GM23338 (cell line): ENCODE results near the gene MYLK. TPM values are rescaled to one million over a fixed set of nuclear protein-coding genes. Genes with fewer than 3 reads are reported as not detected.

Source experiments
- ATAC-seq: fragments of 200-7000 bp; cut with Tn5 transposase; 3 replicates; pipeline ENCODE4 v1.9.1; 2020
- DNase-seq: peaks from one replicate; pipeline ENCODE4 v3.0.0-alpha.2; 2015; ENCODE audit warnings: low spot score
- H2AFZ ChIP-seq: fragments of 200-600 bp; sonication (generic); 2 replicates; pipeline ENCODE4 v1.8.0; 2016; ENCODE audit warnings: antibody characterized with exemption, mild to moderate bottlenecking, moderate library complexity
- H3F3A ChIP-seq: fragments of 200-600 bp; sonication (generic); replicated peaks from 2 replicates; pipeline ENCODE4 v1.8.0; 2017; ENCODE audit warnings: antibody characterized with exemption, mixed run types, low read depth
- H3K27ac ChIP-seq: fragments of 200-600 bp; sonication (generic); 2 replicates; pipeline ENCODE4 v1.6.1; 2016; ENCODE audit warnings: low read depth
- H3K27me3 ChIP-seq: fragments of 200-600 bp; sonication (generic); 2 replicates; pipeline ENCODE4 v1.8.0; 2016; ENCODE audit warnings: mild to moderate bottlenecking, mixed run types, moderate library complexity; ENCODE audit not compliant: insufficient read depth
- H3K36me3 ChIP-seq: fragments of 200-600 bp; sonication (generic); 2 replicates; pipeline ENCODE4 v1.8.0; 2016; ENCODE audit warnings: mild to moderate bottlenecking; ENCODE audit not compliant: insufficient read depth
- H3K4me1 ChIP-seq: fragments of 200-600 bp; sonication (generic); 2 replicates; pipeline ENCODE4 v1.8.0; 2016; ENCODE audit warnings: mild to moderate bottlenecking, moderate library complexity; ENCODE audit not compliant: insufficient read depth
- H3K4me2 ChIP-seq: fragments of 200-600 bp; sonication (generic); 2 replicates; pipeline ENCODE4 v1.7.1; 2017; ENCODE audit warnings: mixed run types
- H3K4me3 ChIP-seq: fragments of 200-600 bp; sonication (generic); 2 replicates; pipeline ENCODE4 v1.6.1; 2016; ENCODE audit warnings: mixed run types
- H3K79me2 ChIP-seq: fragments of 200-600 bp; sonication (generic); replicated peaks from 2 replicates; pipeline ENCODE4 v1.8.0; 2017; ENCODE audit warnings: mild to moderate bottlenecking; ENCODE audit not compliant: insufficient read depth
- H3K9me2 ChIP-seq: fragments of 200-600 bp; sonication (generic); 2 replicates; pipeline ENCODE4 v1.8.0; 2017; ENCODE audit not compliant: insufficient read depth
- H4K20me1 ChIP-seq: fragments of 200-600 bp; sonication (generic); replicated peaks from 2 replicates; pipeline ENCODE4 v1.8.0; 2017; ENCODE audit warnings: mild to moderate bottlenecking; ENCODE audit not compliant: insufficient read depth
- H3K27ac Mint-ChIP-seq: 2 replicates; pipeline ENCODE4 v1.8.0; 2020; ENCODE audit warnings: inconsistent platforms, mild to moderate bottlenecking, moderate library complexity, mixed read lengths
- H3K27me3 Mint-ChIP-seq: 3 replicates; pipeline ENCODE4 v1.8.0; 2022; ENCODE audit warnings: low read depth, mild to moderate bottlenecking, moderate library complexity, mixed read lengths, inconsistent platforms; ENCODE audit not compliant: insufficient read depth, poor library complexity
- H3K36me3 Mint-ChIP-seq: 3 replicates; pipeline ENCODE4 v1.8.0; 2021; ENCODE audit warnings: low read depth, mild to moderate bottlenecking, inconsistent platforms, moderate library complexity, mixed read lengths
- H3K4me1 Mint-ChIP-seq: 3 replicates; pipeline ENCODE4 v1.8.0; 2020; ENCODE audit warnings: mild to moderate bottlenecking, inconsistent platforms, mixed read lengths
- H3K4me3 Mint-ChIP-seq: 3 replicates; pipeline ENCODE4 v1.8.0; 2021; ENCODE audit warnings: moderate library complexity, mild to moderate bottlenecking, inconsistent platforms, mixed read lengths
- H3K9me3 Mint-ChIP-seq: 3 replicates; pipeline ENCODE4 v1.8.0; 2020; ENCODE audit warnings: moderate library complexity, mild to moderate bottlenecking, inconsistent platforms, mixed read lengths
- EZH2phosphoT487 ChIP-seq: fragments of 200-600 bp; sonication (generic); IDR thresholded peaks from one replicate; pipeline ENCODE4 v1.8.1; 2018; ENCODE audit warnings: antibody characterized with exemption; ENCODE audit not compliant: unreplicated experiment
- JUNB ChIP-seq: IDR thresholded peaks from one replicate; pipeline ENCODE4 v1.6.1; 2016; ENCODE audit warnings: antibody characterized with exemption; ENCODE audit not compliant: unreplicated experiment
- NANOG ChIP-seq: IDR thresholded peaks from 2 replicates; pipeline ENCODE4 v1.6.1; 2016; ENCODE audit warnings: antibody characterized with exemption, borderline replicate concordance
- ZNF331 ChIP-seq: fragments of 250-450 bp; sonication (Bioruptor Pico); IDR thresholded peaks from 2 replicates; pipeline ENCODE4 v1.5.0; 2020; ENCODE audit warnings: low read depth, mild to moderate bottlenecking, moderate library complexity
- ZNF462 ChIP-seq: fragments of 250-450 bp; sonication (Bioruptor Pico); IDR thresholded peaks from 2 replicates; pipeline ENCODE4 v1.5.0; 2020; ENCODE audit warnings: mild to moderate bottlenecking, moderate library complexity
- polyA plus RNA-seq: library from polyadenylated mRNA; unstranded; fragments of >200 nt; fragmentation: Nextera tagmentation; extraction: Ambion mirVana; gene quantifications from 2 replicates; pipeline ENCODE4 v1.2.1, GENCODE V29; 2016
- total RNA-seq: library from RNA; depleted of rRNA; stranded (reverse); fragments of >200 nt; shearing (Covaris generic); gene quantifications from 2 replicates; pipeline ENCODE4 v1.2.3, GENCODE V29; 2014

Gene MYLK
- total and polyA plus RNA-seq, 2 experiments from 2014 or later, result 11.5 to 17.9 TPM

- H3K27me3 ChIP-seq, result no peaks in the 10 kb centered on the region
- H3K36me3 ChIP-seq, result no peaks in the 10 kb centered on the region
- Mint-ChIP-seq H3K27ac (no peak overlapping the region), H3K27me3 (peaks cover 7% of the 10 kb centered on the region), H3K9me3 (no peaks in the 10 kb centered on the region), H3K4me1 (peaks cover 2% of the 10 kb centered on the region; the same call in 1 of the 3 replicates), H3K36me3 (no peaks in the 10 kb centered on the region), H3K4me3 (no peak overlapping the region)
- no peak overlapping the region for H3K27ac ChIP-seq
- TF ChIP-seq JUNB (no peak), NANOG (no peak), ZNF462 (CRISPR knock-in tag) (no peak), ZNF331 (CRISPR knock-in tag) (no peak), EZH2phosphoT487 (no peak)
- H3K79me2 ChIP-seq, result no peaks in the 10 kb centered on the region
- no peak overlapping the region for H2AFZ ChIP-seq
- H3K4me1 ChIP-seq, result no peaks in the 10 kb centered on the region
- no peak for DNase-seq
- no peaks in the 10 kb centered on the region for H3F3A ChIP-seq
- H4K20me1 ChIP-seq, result no peaks in the 10 kb centered on the region; the same call in 1 of the 2 replicates
- no peak overlapping the region for H3K4me2 ChIP-seq
- no peak overlapping the region for H3K4me3 ChIP-seq
- H3K9me2 ChIP-seq, result no peaks in the 10 kb centered on the region
- ATAC-seq, result peak; percentile 24
These were observed 76.3 kb downstream of the MYLK start for GRCh38 chr3:123807820-123808219.

- Histone ChIP-seq H3K79me2 (no peaks in the 10 kb centered on the region), H2AFZ (no peak overlapping the region), H3K9me2 (no peaks in the 10 kb centered on the region), H3K27ac (no peak overlapping the region), H3K4me3 (no peak overlapping the region), H3K4me2 (no peak overlapping the region), H3K36me3 (no peaks in the 10 kb centered on the region), H3K4me1 (no peaks in the 10 kb centered on the region), H4K20me1 (no peaks in the 10 kb centered on the region), H3K27me3 (no peaks in the 10 kb centered on the region), H3F3A (no peaks in the 10 kb centered on the region)
- Mint-ChIP-seq H3K9me3 (no peaks in the 10 kb centered on the region), H3K4me1 (peaks cover 2% of the 10 kb centered on the region; the same call in 1 of the 3 replicates), H3K27me3 (peaks cover 7% of the 10 kb centered on the region), H3K4me3 (no peak overlapping the region), H3K27ac (no peak overlapping the region), H3K36me3 (no peaks in the 10 kb centered on the region)
- DNase-seq, result no peak
- no peak for ATAC-seq
- TF ChIP-seq ZNF462 (CRISPR knock-in tag), result no peak
These were observed 78.6 kb downstream of the MYLK start for GRCh38 chr3:123805504-123805903.
